ENCODE results near the gene TERC. TPM values are rescaled to one million over a fixed set of nuclear protein-coding genes. Genes with fewer than 3 reads are reported as not detected.

TERC gene
- total RNA-seq, 1 experiment from 2014 or later: 47.0 TPM

DNA sequence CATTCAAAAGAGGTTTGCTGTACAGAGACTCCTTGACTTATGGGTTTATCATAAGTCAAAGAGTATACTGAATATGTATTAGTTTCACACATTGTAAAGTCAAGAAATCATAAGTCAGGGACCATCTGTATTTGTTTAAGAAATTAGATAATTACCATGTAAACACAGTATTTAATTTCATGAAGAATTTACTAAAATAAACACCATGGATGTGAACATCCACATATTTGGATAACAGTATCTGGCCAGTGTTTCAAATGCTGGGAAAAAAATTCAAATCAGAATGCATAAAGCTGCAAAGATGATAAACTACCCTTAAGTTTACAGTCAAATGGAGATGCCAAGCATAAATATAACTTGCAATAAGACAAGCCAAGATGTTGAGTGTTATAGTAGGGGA lies 25.4 kb upstream of the TERC start:
- ChIA-PET RAD21 (ENCODE audit: low non-redundant PET in 1 of 2, low total read pairs in 2 of 2, uncharacterized antibody in 2 of 2, unreplicated experiment in 2 of 2) (no interaction called here), POLR2A (interaction anchor here (1.0 kb wide), 1 partner anchor 17 kb away, joined by 3 read pairs; the partner anchor contains the start of gene MYNN), CTCF (no interaction called here)
- no peak for DNase-seq (ENCODE audit: low read depth, low spot score)
- ATAC-seq: no peak
- H3K4me2 ChIP-seq (ENCODE audit: low read length): no peak overlapping the region
- H3K4me3 ChIP-seq (replicated peaks in 1 of 2; ENCODE audit: low read depth in 1 of 2, low read length in 2 of 2): no peak overlapping the region
- TF ChIP-seq MAX (IDR thresholded peaks at IDR 0.05) (no peak), YY1 (IDR thresholded peaks at IDR 0.05; ENCODE audit: extremely low read depth, insufficient replicate concordance, low read depth, low read length) (no peak)
- no peaks in the 10 kb centered on the region for H3K79me2 ChIP-seq (ENCODE audit: insufficient read depth, low read length)
- no peaks in the 10 kb centered on the region for H3K27me3 ChIP-seq (ENCODE audit: insufficient read depth, low read length)
- intact Hi-C loops (cut with micrococcal nuclease): no loop called here
- no peaks in the 10 kb centered on the region for H3K9me3 ChIP-seq (ENCODE audit: control insufficient read depth in 1 of 2, insufficient read depth in 1 of 2, low read depth in 1 of 2, low read length in 2 of 2)
- no peak overlapping the region for H3K27ac ChIP-seq (ENCODE audit: low read depth, low read length)
- no TSS peak for BruUV-seq (replicated peaks)
- no peak overlapping the region for H3K9ac ChIP-seq (ENCODE audit: low read length)
- no peaks in the 10 kb centered on the region for H3K9me2 ChIP-seq (ENCODE audit: insufficient read depth)
- H3K4me1 ChIP-seq (ENCODE audit: control insufficient read depth in 1 of 2, insufficient read depth in 2 of 2, low read length in 2 of 2): no peaks in the 10 kb centered on the region
- H2AFZ ChIP-seq (ENCODE audit: low read depth, low read length, poor library complexity, severe bottlenecking): no peak overlapping the region
- H4K20me1 ChIP-seq (ENCODE audit: insufficient read depth): no peaks in the 10 kb centered on the region
- H3K36me3 ChIP-seq (ENCODE audit: control insufficient read depth in 1 of 2, insufficient read depth in 2 of 2, low read length in 2 of 2): peaks cover 19 to 34% of the 10 kb centered on the region in 2 experiments; a peak in 3 of 4 replicates

DNA sequence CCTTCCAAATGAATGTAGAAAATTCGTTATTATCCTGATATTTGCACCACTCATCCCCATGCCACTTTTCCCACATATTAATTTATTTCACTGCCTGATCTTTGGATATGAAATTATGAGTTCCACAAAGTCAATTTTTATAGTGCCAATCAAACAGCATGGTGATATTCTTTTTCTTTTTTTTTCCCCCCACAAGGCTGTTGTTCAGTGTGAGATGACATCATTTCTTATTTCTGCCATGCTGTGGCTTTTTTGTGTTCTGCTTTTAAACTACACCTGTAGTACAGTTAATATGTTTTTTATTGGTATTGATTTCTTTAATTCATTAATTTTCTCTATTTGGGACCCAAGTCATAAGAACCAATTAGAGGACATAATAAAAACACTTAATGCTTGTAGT lies 22.9 kb upstream of the TERC start:
- DNase-seq (ENCODE audit: low read depth, low spot score): no peak
- BruUV-seq (replicated peaks): no TSS peak
- TF ChIP-seq JUND (IDR thresholded peaks at IDR 0.05) (no peak), EZH2 (IDR thresholded peaks at IDR 0.05) (no peak), YY1 (IDR thresholded peaks at IDR 0.05; ENCODE audit: extremely low read depth, insufficient replicate concordance, low read depth, low read length) (no peak), POLR2A (IDR thresholded peaks at IDR 0.05; ENCODE audit: borderline replicate concordance, extremely low read depth, insufficient read depth, insufficient read length) (no peak), ZFX (IDR thresholded peaks at IDR 0.05) (no peak), RAD21 (IDR thresholded peaks at IDR 0.05; ENCODE audit: low read depth) (no peak), EZH2phosphoT487 (IDR thresholded peaks at IDR 0.05; ENCODE audit: borderline replicate concordance) (no peak), CTCF (IDR thresholded peaks at IDR 0.05 in 2 of 3, conservative IDR thresholded peaks at IDR 0.05 in 1 of 3; ENCODE audit: borderline replicate concordance in 1 of 3, insufficient read depth in 1 of 3, low read depth in 2 of 3, low read length in 2 of 3) (no peak), MAX (IDR thresholded peaks at IDR 0.05) (no peak), SRF (IDR thresholded peaks at IDR 0.05; ENCODE audit: low read depth) (no peak), POLR2AphosphoS5 (IDR thresholded peaks at IDR 0.05; ENCODE audit: low read depth, low read length) (no peak), ZNF274 (IDR thresholded peaks at IDR 0.05; ENCODE audit: low read depth, low read length) (no peak), ELF1 (IDR thresholded peaks at IDR 0.05; ENCODE audit: borderline replicate concordance, low read depth) (no peak), SP1 (IDR thresholded peaks at IDR 0.05; ENCODE audit: low read depth) (no peak)
- TF ChIP-seq, protein P1, sequence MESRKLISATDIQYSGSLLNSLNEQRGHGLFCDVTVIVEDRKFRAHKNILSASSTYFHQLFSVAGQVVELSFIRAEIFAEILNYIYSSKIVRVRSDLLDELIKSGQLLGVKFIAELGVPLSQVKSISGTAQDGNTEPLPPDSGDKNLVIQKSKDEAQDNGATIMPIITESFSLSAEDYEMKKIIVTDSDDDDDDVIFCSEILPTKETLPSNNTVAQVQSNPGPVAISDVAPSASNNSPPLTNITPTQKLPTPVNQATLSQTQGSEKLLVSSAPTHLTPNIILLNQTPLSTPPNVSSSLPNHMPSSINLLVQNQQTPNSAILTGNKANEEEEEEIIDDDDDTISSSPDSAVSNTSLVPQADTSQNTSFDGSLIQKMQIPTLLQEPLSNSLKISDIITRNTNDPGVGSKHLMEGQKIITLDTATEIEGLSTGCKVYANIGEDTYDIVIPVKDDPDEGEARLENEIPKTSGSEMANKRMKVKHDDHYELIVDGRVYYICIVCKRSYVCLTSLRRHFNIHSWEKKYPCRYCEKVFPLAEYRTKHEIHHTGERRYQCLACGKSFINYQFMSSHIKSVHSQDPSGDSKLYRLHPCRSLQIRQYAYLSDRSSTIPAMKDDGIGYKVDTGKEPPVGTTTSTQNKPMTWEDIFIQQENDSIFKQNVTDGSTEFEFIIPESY (IDR thresholded peaks at IDR 0.05; ENCODE audit: extremely low read depth, insufficient replicate concordance, low read length): no peak
- ChIA-PET RAD21 (ENCODE audit: low non-redundant PET in 1 of 2, low total read pairs in 2 of 2, uncharacterized antibody in 2 of 2, unreplicated experiment in 2 of 2) (no interaction called here), CTCF (no interaction called here), POLR2A (no interaction called here)
- H3K79me2 ChIP-seq (ENCODE audit: insufficient read depth, low read length): no peaks in the 10 kb centered on the region
- H3K27ac ChIP-seq (ENCODE audit: low read depth, low read length): no peak overlapping the region
- H3K9me3 ChIP-seq (ENCODE audit: control insufficient read depth in 1 of 2, insufficient read depth in 1 of 2, low read depth in 1 of 2, low read length in 2 of 2): no peaks in the 10 kb centered on the region
- no peaks in the 10 kb centered on the region for H3K4me1 ChIP-seq (ENCODE audit: control insufficient read depth in 1 of 2, insufficient read depth in 2 of 2, low read length in 2 of 2)
- no peak overlapping the region for H3K9ac ChIP-seq (ENCODE audit: low read length)
- no peak overlapping the region for H2AFZ ChIP-seq (ENCODE audit: low read depth, low read length, poor library complexity, severe bottlenecking)
- intact Hi-C loops (cut with micrococcal nuclease): no loop called here
- H3K36me3 ChIP-seq (ENCODE audit: control insufficient read depth in 1 of 2, insufficient read depth in 2 of 2, low read length in 2 of 2): peaks cover 33 to 54% of the 10 kb centered on the region in 2 experiments
- no peak overlapping the region for H3K4me2 ChIP-seq (ENCODE audit: low read length)
- H3K27me3 ChIP-seq (ENCODE audit: insufficient read depth, low read length): no peaks in the 10 kb centered on the region
- H3K4me3 ChIP-seq (replicated peaks in 1 of 2; ENCODE audit: low read depth in 1 of 2, low read length in 2 of 2): no peak overlapping the region
- H3K9me2 ChIP-seq (ENCODE audit: insufficient read depth): no peaks in the 10 kb centered on the region
- no peak for ATAC-seq
- no peaks in the 10 kb centered on the region for H4K20me1 ChIP-seq (ENCODE audit: insufficient read depth)
